Ovary (tissue), 9 donors: ENCODE data around the gene CFAP300. TPM values are rescaled to one million over a fixed set of nuclear protein-coding genes. Genes with fewer than 3 reads are reported as not detected.

Experiments
- DNase-seq, 5 donors: peaks; one replicate each; pipeline ENCODE4 v3.0.0-alpha.2; 2019 to 2020
- H3K27ac ChIP-seq, 2 donors: fragments of 200-600 bp; one replicate each; pipeline versions ENCODE4 v1.5.1 to v1.8.0; 2019 to 2022
- H3K27me3 ChIP-seq: fragments of 200-600 bp; one replicate; pipeline ENCODE4 v1.8.0; 2022
- H3K36me3 ChIP-seq: fragments of 200-600 bp; sonication (generic); one replicate; pipeline ENCODE4 v1.5.1; 2019
- H3K4me1 ChIP-seq: one replicate; pipeline ENCODE4 v1.8.1; 2013; ENCODE audit warnings: mild to moderate bottlenecking, moderate library complexity; ENCODE audit not compliant: insufficient read depth
- H3K4me3 ChIP-seq: fragments of 200-600 bp; sonication (generic); one replicate; pipeline ENCODE4 v1.5.1; 2017
- H3K9me3 ChIP-seq, 2 donors: fragments of 200-600 bp in 1 of 2; sonication (generic) in 1 of 2; one replicate each; pipeline versions ENCODE4 v1.5.1 to v1.8.1; 2013 to 2019; ENCODE audit warnings: mild to moderate bottlenecking in 1 of 2, moderate library complexity in 1 of 2
- EP300 ChIP-seq: sonication (generic); formaldehyde crosslinking; IDR thresholded peaks from one replicate; pipeline ENCODE4 v1.6.1; 2017; ENCODE audit warnings: antibody characterized with exemption
- POLR2A ChIP-seq: fragments of 450-650 bp; IDR thresholded peaks from one replicate; pipeline ENCODE4 v1.6.1; 2017; ENCODE audit warnings: antibody characterized with exemption, mild to moderate bottlenecking, moderate library complexity
- WGBS, 3 donors: extraction: QIAGEN DNeasy Blood & Tissue Kit in 1 of 3; methylation state at CpG; one replicate each; pipeline versions ENCODE4 v1.1.5 to v1.1.7; 2013 to 2017; 5-methylcytosine and 5-hydroxymethylcytosine counted together
- intact Hi-C, 4 donors: fragments of 100-400 bp; cut with DNase I; formaldehyde crosslinking; loops; one replicate each; pipeline versions ENCODE4 v1.11.0 to v1.15.1; 2022 to 2023
- polyA plus RNA-seq, 2 donors: library from polyadenylated mRNA; stranded (reverse); fragments of 200-250 nt in 1 of 2; fragments of 350-450 nt in 1 of 2; fragmentation: Illumina TruSeq in 1 of 2; extraction: RNeasy Lipid Tissue Mini Kit (QIAGEN cat#74804) in 1 of 2; gene quantifications; one replicate each; pipeline ENCODE4 v1.2.3, GENCODE V29; 2013 to 2014
- total RNA-seq, 7 donors: library from RNA; depleted of rRNA in 2 of 7; stranded (reverse); fragments of >200 nt in 2 of 7; fragmentation: NEBNext Ultra II Directional in 3 of 7; extraction: Animal tissue kit (Norgen Biotek cat#: 25700) in 3 of 7; gene quantifications; one replicate each; pipeline versions ENCODE4 v1.1.0 to v1.2.4, GENCODE V29; 2016 to 2023
- TF ChIP-seq, protein P1 (sequence below), 3 donors: fragments of 450-650 bp in 2 of 3; fragments of 200-600 bp in 1 of 3; IDR thresholded peaks; one replicate each; pipeline versions ENCODE4 v1.5.1 to v1.8.0; 2016 to 2022; ENCODE audit warnings: antibody characterized with exemption in 3 of 3, mild to moderate bottlenecking in 1 of 3
- donor health status: DM: no; HTN: no; CAD: no; lungs with moderate emphysema.
- donor health status: DM: no; HTN: no; CAD: no.
- donor health status: Bipolar disorder and iron deficiency.
- donor health status: DM: yes; HTN: yes; CAD: no.
- donor health status: DM: no; HTN: no; CAD: no.
- donor health status: DM: yes; HTN: yes; CAD: no.

Gene CFAP300
- total and polyA plus RNA-seq, 9 donors: 2.1 to 20.1 (median 5.7) TPM

DNA sequence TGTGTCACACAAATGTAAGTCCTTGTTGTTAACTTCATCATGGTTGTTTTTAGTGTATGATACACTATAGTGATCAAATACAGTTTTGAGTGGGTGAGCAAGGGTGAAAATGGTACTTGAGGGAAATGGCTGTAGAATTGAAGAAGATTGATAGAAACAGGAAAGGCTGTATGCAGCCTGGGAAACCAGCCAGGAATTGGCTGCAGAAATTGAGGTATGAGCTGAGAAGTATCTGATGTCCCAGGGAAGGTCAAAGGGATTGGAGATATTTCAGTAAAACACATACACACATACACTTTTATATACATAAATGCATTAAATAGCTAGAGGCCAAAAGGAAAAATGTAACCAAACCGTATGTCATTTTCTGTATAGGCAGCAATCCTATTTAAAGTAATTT lies 49.9 kb downstream of the CFAP300 start:
- H3K4me3 ChIP-seq: no peak overlapping the region
- no peak overlapping the region for H3K27ac ChIP-seq
- no peaks in the 10 kb centered on the region for H3K36me3 ChIP-seq
- 91 to 100% (median 93%) methylated on average over 1 of the region's 1 CpG for WGBS, 3 donors
- intact Hi-C loops: no loop called here
- H3K9me3 ChIP-seq: no peaks in the 10 kb centered on the region
- no peak for DNase-seq
- H3K4me1 ChIP-seq: no peaks in the 10 kb centered on the region
- H3K27me3 ChIP-seq: no peaks in the 10 kb centered on the region
- no peak for TF ChIP-seq POLR2A
- TF ChIP-seq, protein P1, sequence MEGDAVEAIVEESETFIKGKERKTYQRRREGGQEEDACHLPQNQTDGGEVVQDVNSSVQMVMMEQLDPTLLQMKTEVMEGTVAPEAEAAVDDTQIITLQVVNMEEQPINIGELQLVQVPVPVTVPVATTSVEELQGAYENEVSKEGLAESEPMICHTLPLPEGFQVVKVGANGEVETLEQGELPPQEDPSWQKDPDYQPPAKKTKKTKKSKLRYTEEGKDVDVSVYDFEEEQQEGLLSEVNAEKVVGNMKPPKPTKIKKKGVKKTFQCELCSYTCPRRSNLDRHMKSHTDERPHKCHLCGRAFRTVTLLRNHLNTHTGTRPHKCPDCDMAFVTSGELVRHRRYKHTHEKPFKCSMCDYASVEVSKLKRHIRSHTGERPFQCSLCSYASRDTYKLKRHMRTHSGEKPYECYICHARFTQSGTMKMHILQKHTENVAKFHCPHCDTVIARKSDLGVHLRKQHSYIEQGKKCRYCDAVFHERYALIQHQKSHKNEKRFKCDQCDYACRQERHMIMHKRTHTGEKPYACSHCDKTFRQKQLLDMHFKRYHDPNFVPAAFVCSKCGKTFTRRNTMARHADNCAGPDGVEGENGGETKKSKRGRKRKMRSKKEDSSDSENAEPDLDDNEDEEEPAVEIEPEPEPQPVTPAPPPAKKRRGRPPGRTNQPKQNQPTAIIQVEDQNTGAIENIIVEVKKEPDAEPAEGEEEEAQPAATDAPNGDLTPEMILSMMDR (IDR thresholded peaks at IDR 0.05): no peak
- TF ChIP-seq EP300: no peak

DNA sequence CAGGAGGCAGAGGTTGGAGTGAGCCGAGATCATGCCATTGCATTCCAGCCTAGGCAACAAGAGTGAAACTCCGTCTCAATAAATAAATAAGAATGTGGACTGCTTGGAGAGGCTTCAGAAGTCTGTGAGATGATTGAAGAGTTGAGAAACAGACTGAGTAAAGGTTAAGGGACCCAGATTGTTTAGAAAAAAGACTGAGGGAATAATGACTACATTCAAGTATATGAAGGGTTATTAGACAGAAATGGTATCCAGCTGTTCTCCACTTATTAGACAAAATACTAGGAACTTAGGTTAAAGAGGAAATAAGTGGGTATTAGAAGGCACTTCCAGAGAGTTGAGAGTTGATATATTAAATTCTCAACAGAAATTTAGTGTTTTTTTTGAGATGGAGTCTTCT lies 52.5 kb downstream of the CFAP300 start:
- H3K4me3 ChIP-seq: no peak overlapping the region
- no peaks in the 10 kb centered on the region for H3K9me3 ChIP-seq
- no peak overlapping the region for H3K27ac ChIP-seq
- no peaks in the 10 kb centered on the region for H3K4me1 ChIP-seq
- no peak for DNase-seq
- WGBS, 3 donors: 92 to 98% (median 93%) methylated on average over 2 of the region's 2 CpGs
- no peaks in the 10 kb centered on the region for H3K36me3 ChIP-seq
- TF ChIP-seq POLR2A (no peak), EP300 (no peak)
- TF ChIP-seq, protein P1 (IDR thresholded peaks at IDR 0.05): no peak
- H3K27me3 ChIP-seq: no peaks in the 10 kb centered on the region
- intact Hi-C loops: loop anchor here in 1 of 4 donors (10.0 kb wide), 1 partner anchor 185 kb away; no protein-coding TSS in a partner anchor

DNA sequence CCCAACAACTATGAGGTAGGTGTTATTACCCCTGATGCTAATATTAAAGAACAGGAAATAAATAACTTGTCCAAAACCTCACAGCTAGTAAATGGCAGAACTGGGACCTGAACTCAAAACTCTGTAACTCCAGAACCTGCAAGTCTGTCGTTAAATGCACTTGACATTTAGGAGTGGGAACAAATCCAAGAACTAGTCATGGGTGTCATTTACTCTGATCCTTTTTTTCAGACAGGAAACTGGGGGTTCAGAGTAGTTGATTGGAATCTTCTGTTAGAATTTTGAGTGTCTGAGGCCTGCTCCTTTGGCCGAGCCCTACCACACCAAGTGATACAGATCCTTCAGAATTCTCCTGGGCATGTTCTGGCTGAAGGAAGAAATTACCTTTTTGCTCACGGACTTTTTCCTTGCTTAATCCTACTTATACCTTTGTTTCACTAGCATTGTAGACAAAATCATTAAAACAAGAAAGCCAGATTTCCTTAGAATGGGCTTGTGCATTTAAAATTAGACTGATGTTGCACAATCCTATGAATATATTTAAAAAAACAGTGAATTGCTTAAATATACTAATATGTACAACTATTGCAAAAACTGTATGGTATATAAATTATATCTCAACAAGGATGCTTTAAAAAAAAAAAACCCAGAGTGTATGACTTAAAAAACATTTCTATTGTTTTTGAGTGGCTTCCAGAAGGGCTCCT lies 61.6 kb downstream of the CFAP300 start:
- WGBS, 3 donors: 67 to 77% (median 72%) methylated on average over 3 of the region's 3 CpGs
- intact Hi-C loops: loop anchor here in 1 of 4 donors (10.0 kb wide), 1 partner anchor 176 kb away; no protein-coding TSS in a partner anchor
- no peak overlapping the region for H3K4me3 ChIP-seq

DNA sequence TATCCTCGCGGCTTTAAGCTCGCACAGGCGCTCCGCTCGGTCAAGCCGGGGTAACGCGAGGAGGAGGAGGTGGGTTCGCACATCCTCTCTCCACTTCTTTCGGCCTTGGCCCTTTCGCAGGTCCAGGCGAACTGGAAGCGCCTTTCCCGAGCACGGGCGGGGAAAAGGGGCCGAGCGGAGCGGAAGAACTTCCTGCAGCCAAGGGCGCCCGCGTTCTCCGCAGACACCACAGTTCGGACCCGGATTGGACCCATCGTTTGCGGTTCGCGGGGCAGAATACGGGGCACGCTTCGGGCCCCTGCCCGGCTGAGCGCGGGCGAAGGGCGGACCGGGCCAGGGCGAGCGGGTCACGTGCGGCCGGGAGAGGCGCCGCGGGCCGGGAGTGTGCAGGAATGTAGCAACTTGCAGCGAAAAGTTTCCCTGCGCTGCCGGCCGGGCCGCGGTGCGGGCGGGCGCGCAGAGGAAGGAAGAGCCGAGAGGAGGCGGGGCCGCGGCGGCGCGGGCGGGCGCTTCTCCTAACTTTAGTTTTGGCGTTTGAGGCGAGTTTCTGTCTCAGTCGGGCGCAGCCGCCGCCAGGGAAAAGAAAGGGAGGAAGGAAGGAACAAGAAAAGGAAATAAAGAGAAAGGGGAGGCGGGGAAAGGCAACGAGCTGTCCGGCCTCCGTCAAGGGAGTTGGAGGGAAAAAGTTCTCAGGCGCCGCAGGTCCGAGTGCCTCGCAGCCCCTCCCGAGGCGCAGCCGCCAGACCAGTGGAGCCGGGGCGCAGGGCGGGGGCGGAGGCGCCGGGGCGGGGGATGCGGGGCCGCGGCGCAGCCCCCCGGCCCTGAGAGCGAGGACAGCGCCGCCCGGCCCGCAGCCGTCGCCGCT lies 62.9 kb downstream of the CFAP300 start, which contains the start of gene YAP1:
TSS of gene YAP1 (plus strand) at position 552 of the 865 bp plus-strand sequence. CDS start 402 bp downstream, outside the sequence.
- H3K27ac ChIP-seq: peak within 1 kb of the TSS; percentile 99
- peak within 1 kb of the TSS; percentile 89 for H3K4me3 ChIP-seq
- peaks cover 4% of the 10 kb centered on the region for H3K4me1 ChIP-seq
- 1% methylated on average over 92 to 104 of the region's 104 CpGs for WGBS, 3 donors
- no peaks in the 10 kb centered on the region for H3K36me3 ChIP-seq
- no peaks in the 10 kb centered on the region for H3K27me3 ChIP-seq
- peak; percentile 90 to 94 (median 91) for DNase-seq
- intact Hi-C loops: loop anchor here (2.0 to 10.0 kb wide), 5 partner anchors 65 to 175 kb away; no protein-coding TSS in a partner anchor
- no peaks in the 10 kb centered on the region for H3K9me3 ChIP-seq
- TF ChIP-seq EP300: peak; percentile 48
- TF ChIP-seq, protein P1 (IDR thresholded peaks at IDR 0.05): peak in 2 of 3 donors; percentile 24 to 26
- TF ChIP-seq POLR2A: peak; percentile 66

More for the DNA sequence above, 61.6 kb downstream of the CFAP300 start:
- Histone ChIP-seq H3K4me1 (peaks cover 2% of the 10 kb centered on the region), H3K27ac (peak overlapping the region in 1 of 2 donors; percentile 99), H3K9me3 (no peaks in the 10 kb centered on the region), H3K27me3 (no peaks in the 10 kb centered on the region), H3K36me3 (no peaks in the 10 kb centered on the region)
- TF ChIP-seq EP300 (no peak), POLR2A (no peak)
- TF ChIP-seq, protein P1 (IDR thresholded peaks at IDR 0.05): no peak
- no peak for DNase-seq
